Sigmoid colon (tissue), 7 donors: ENCODE measurements around the gene DDTL. TPM values are rescaled to one million over a fixed set of nuclear protein-coding genes. Genes with fewer than 3 reads are reported as not detected.
"Not testable (repeated sequence)": the region's sequence is repeated elsewhere in the genome, so short reads cannot be mapped to it uniquely, and the experiment has no call there.

Experiments used
- DNase-seq: peaks from one replicate; pipeline ENCODE4 v3.0.0-alpha.2; 2019
- H3K27ac ChIP-seq, 4 donors: fragments of 200-600 bp; sonication (generic); one replicate each; pipeline ENCODE4 v1.5.1; 2016 to 2019; ENCODE audit warnings: mild to moderate bottlenecking in 1 of 4
- H3K27me3 ChIP-seq, 3 donors: fragments of 200-600 bp; sonication (generic); one replicate each; pipeline ENCODE4 v1.5.1; 2019; ENCODE audit warnings: mild to moderate bottlenecking in 1 of 3
- H3K36me3 ChIP-seq, 4 donors: fragments of 200-600 bp; sonication (generic); one replicate each; pipeline ENCODE4 v1.5.1; 2016 to 2019
- H3K4me1 ChIP-seq, 4 donors: fragments of 200-600 bp; sonication (generic); one replicate each; pipeline ENCODE4 v1.5.1; 2017 to 2019
- H3K4me3 ChIP-seq, 4 donors: fragments of 200-600 bp; sonication (generic); one replicate each; pipeline ENCODE4 v1.5.1; 2017 to 2019; ENCODE audit warnings: mild to moderate bottlenecking in 2 of 4, moderate library complexity in 1 of 4
- H3K9me3 ChIP-seq, 4 donors: fragments of 200-600 bp in 3 of 4; sonication (generic) in 3 of 4; one replicate each; pipeline versions ENCODE4 v1.5.1 to v1.6.1; 2013 to 2019
- CTCF ChIP-seq, 4 experiments: fragments of 450-650 bp in 3 of 4; fragments of 200-600 bp in 1 of 4; IDR thresholded peaks; one replicate each; pipeline ENCODE4 v1.5.1; 2016 to 2019; ENCODE audit warnings: antibody characterized with exemption in 4 of 4, mild to moderate bottlenecking in 3 of 4, moderate library complexity in 2 of 4
- EP300 ChIP-seq, 4 donors: sonication (generic); formaldehyde crosslinking; IDR thresholded peaks; one replicate each; pipeline ENCODE4 v1.6.1; 2017; ENCODE audit warnings: antibody characterized with exemption in 4 of 4
- POLR2A ChIP-seq, 2 donors: fragments of 450-650 bp; IDR thresholded peaks; one replicate each; pipeline ENCODE4 v1.6.1; 2016; ENCODE audit warnings: antibody characterized with exemption in 2 of 2, mild to moderate bottlenecking in 2 of 2, moderate library complexity in 2 of 2
- POLR2AphosphoS5 ChIP-seq, 4 donors: sonication (generic); formaldehyde crosslinking; IDR thresholded peaks; one replicate each; pipeline ENCODE4 v1.6.1; 2017; ENCODE audit warnings: antibody characterized with exemption in 4 of 4
- WGBS, 2 donors: extraction: QIAGEN DNeasy Blood & Tissue Kit; methylation state at CpG; one replicate each; pipeline ENCODE4 v1.1.7; 2013; 5-methylcytosine and 5-hydroxymethylcytosine counted together
- intact Hi-C: fragments of 100-400 bp; cut with DNase I; formaldehyde crosslinking; loops from one replicate; pipeline ENCODE4 v1.15.1; 2023
- polyA plus RNA-seq, 3 donors: library from polyadenylated mRNA; stranded (reverse); fragments of 200-250 nt; gene quantifications; one replicate each; pipeline ENCODE4 v1.2.3, GENCODE V29; 2013
- total RNA-seq, 4 donors: library from RNA; depleted of rRNA; stranded (reverse); fragments of >200 nt; gene quantifications; one replicate each; pipeline ENCODE4 v1.1.0, GENCODE V29; 2016
- donor health status: healthy with polysubstance abuse.
- donor health status: Bipolar disorder and iron deficiency.
- donor health status: healthy.

DDTL gene
- total and polyA plus RNA-seq, 7 donors: 0.55 to 7.3 (median 2.0) TPM; not detected in 2

- not testable (repeated sequence) for H3K9me3 ChIP-seq, H3K36me3 ChIP-seq, H3K27me3 ChIP-seq, H3K27ac ChIP-seq, H3K4me3 ChIP-seq, DNase-seq, H3K4me1 ChIP-seq
- intact Hi-C loops: loop anchor here (5.0 kb wide), 1 partner anchor 221 kb away; no protein-coding TSS in a partner anchor
- 77 to 86% methylated on average over 6 to 7 of the region's 8 CpGs for WGBS, 2 donors
Measured at GRCh38 chr22:23955886-23956285, 10.8 kb upstream of the DDTL start.

- H3K4me1 ChIP-seq, H3K9me3 ChIP-seq, H3K4me3 ChIP-seq, H3K36me3 ChIP-seq, H3K27me3 ChIP-seq, H3K27ac ChIP-seq: not testable (repeated sequence)
- WGBS, 2 donors: 33 to 41% methylated on average over 12 of the region's 12 CpGs
- peak; percentile 88 for DNase-seq
- TF ChIP-seq POLR2AphosphoS5 (IDR thresholded peaks at IDR 0.05) (peak in 3 of 4 donors; percentile 29 to 60 (median 57)), CTCF (IDR thresholded peaks at IDR 0.05) (peak; percentile 78 to 85 (median 80))
- intact Hi-C loops: loop anchor here (5.0 kb wide), 1 partner anchor 221 kb away; no protein-coding TSS in a partner anchor
Measured at GRCh38 chr22:23956301-23956900, 10.3 kb upstream of the DDTL start.

GRCh38 chr22:23961084-23961771, 5.5 kb upstream of the DDTL start, which contains the start of gene GSTT2B:
TSS of gene GSTT2B (minus strand) at chr22:23961195. CDS start at chr22:23961131, 64 bp downstream.
- H3K4me1 ChIP-seq, H3K27me3 ChIP-seq, DNase-seq, H3K9me3 ChIP-seq, intact Hi-C loops, H3K36me3 ChIP-seq: not testable (repeated sequence)
- Histone ChIP-seq H3K4me3 (peak within 1 kb of the TSS in 1 of 4 donors; percentile 31), H3K27ac (peak within 1 kb of the TSS in 1 of 4 donors; percentile 42)
- no CpG with 5 or more reads among the region's 43 CpGs for WGBS, 2 donors

- H3K27me3 ChIP-seq, H3K27ac ChIP-seq, DNase-seq, intact Hi-C loops, H3K4me3 ChIP-seq, H3K9me3 ChIP-seq, H3K4me1 ChIP-seq: not testable (repeated sequence)
- WGBS, 2 donors: no CpG with 5 or more reads among the region's 18 CpGs
- H3K36me3 ChIP-seq: peaks cover 6 to 22% (median 14%) of the 10 kb centered on the region in 4 donors
Measured at GRCh38 chr22:23966094-23966493, 594 bp upstream of the DDTL start.

- H3K9me3 ChIP-seq: no peaks in the 10 kb centered on the region
- H3K36me3 ChIP-seq: peaks cover 8 to 30% (median 18%) of the 10 kb centered on the region in 4 donors
- no peak overlapping the region for H3K4me3 ChIP-seq
- DNase-seq: peak; percentile 46
- no peaks in the 10 kb centered on the region for H3K27me3 ChIP-seq
- no peak for TF ChIP-seq POLR2A (IDR thresholded peaks at IDR 0.05)
- no peak for TF ChIP-seq CTCF (IDR thresholded peaks at IDR 0.05)
- TF ChIP-seq EP300 (IDR thresholded peaks at IDR 0.05): no peak
- TF ChIP-seq POLR2AphosphoS5 (IDR thresholded peaks at IDR 0.05): no peak
- intact Hi-C loops: no loop called here
- no peak overlapping the region for H3K27ac ChIP-seq
- H3K4me1 ChIP-seq: peaks cover 0 to 10% (median 5%) of the 10 kb centered on the region in 4 donors
- 89 to 93% methylated on average over 3 of the region's 3 CpGs for WGBS, 2 donors
Measured at GRCh38 chr22:23969071-23969470, 2.4 kb downstream of the DDTL start.

GRCh38 chr22:23970201-23970641, 3.5 kb downstream of the DDTL start:
- 63 to 79% methylated on average over 5 of the region's 5 CpGs for WGBS, 2 donors
- intact Hi-C loops: no loop called here
- no peaks in the 10 kb centered on the region for H3K27me3 ChIP-seq
- no peak for DNase-seq
- H3K4me1 ChIP-seq: peaks cover 0 to 10% (median 5%) of the 10 kb centered on the region in 4 donors
- H3K9me3 ChIP-seq: no peaks in the 10 kb centered on the region
- no peak for TF ChIP-seq EP300 (IDR thresholded peaks at IDR 0.05)
- TF ChIP-seq POLR2AphosphoS5 (IDR thresholded peaks at IDR 0.05): no peak
- TF ChIP-seq CTCF (IDR thresholded peaks at IDR 0.05): no peak
- TF ChIP-seq POLR2A (IDR thresholded peaks at IDR 0.05): no peak
- no peak overlapping the region for H3K27ac ChIP-seq
- no peak overlapping the region for H3K4me3 ChIP-seq
- peaks cover 8 to 30% (median 18%) of the 10 kb centered on the region in 4 donors for H3K36me3 ChIP-seq
